Measurements from ENCODE around the gene GRIK5.

DNA sequence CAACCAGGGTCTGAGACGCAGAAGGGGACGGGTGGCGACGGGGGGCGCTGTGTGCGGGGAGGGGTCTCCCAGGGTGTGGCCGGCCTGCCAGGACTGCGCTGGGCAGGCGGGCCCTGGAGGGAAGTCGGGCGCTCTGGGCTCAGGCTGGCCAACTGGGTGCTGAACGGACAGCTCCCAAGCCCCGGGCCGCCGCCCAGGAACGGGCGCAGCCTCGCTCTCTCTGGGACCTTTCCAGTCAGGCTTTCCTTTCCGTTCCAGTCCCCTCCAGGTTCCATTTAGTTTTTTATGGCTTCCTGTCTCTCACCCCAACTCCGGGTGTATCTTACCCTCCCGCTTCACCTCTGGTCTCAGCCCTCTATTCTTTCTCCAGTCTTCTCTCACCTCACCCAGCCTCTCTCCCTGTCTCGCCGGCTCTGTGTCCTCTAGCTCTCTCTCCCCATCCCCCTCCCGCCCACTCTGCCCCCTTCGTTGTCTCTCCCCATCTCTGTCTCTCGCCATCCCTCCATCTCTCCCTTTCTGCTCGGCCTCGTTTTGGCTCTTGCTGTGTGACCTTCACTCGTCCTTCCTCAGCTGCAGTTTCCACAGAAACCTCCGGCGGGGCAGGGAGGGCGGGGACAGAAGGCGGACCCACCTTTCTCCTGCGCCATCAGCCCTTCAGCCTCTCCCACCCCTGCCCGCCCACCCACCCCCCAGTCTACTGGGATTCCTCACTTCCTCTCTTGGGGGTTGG lies 72.7 kb downstream of the GRIK5 start:
- TF ChIP-seq GATA2 (IDR thresholded peaks at IDR 0.05; ENCODE audit: low read depth, low read length): no peak
- no peak for TF ChIP-seq GATA3 (IDR thresholded peaks at IDR 0.05; ENCODE audit: low read depth, low read length)

Data from SH-SY5Y (cell line).